ENCODE measurements around the gene SESN2. TPM values are rescaled to one million over a fixed set of nuclear protein-coding genes. Genes with fewer than 3 reads are reported as not detected.

SESN2 gene
- total and polyA plus RNA-seq, 10 of the 15 experiments (the other 5 are each of a cell fraction or from before 2014, with no cell fraction given): 1.5 to 40.9 (median 17.8) TPM

DNA sequence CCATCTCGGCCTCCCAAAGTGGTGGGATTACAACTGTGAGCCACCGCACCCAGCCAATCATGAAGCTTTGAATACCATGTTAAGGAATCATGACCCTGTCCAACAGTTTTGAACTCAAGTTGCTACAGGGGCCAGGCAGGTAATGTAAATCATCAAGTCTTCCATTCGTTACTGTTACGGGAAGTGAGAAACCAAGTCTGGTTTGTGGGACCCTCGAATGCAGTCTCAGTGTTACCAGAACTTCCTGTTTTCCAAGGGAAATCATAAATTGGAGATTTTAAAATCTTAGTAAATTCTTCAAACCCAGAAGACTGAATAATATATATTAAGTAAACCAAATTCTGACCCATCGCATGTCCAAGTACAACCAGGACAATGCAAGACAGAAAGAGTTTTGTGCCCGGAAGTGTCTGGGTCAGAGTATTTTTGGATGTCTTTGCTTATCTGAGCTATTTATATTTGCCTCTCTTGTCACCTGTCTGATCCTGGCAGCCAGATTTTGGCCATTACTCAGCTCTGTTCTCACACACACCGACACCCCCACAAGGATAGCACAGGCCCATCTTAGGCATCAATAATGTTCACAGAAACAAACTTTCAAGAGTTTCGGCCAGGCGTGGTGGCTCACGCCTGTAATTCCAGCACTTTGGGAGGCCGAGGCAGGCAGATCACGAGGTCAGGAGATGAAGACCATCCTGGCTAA, 14.6 kb upstream of the SESN2 start:
- POLR2A ChIA-PET: interaction anchor here (0.6 to 7.6 kb wide), 8 partner anchors 9 to 191 kb away, joined by 3 to 125 read pairs (median 4); partner anchors contain the start of genes ATP5IF1 and MED18
- Histone ChIP-seq H3K9me3 (replicated peaks; ENCODE audit: control insufficient read depth, insufficient read depth, low read length) (no peaks in the 10 kb centered on the region), H3K4me2 (ENCODE audit: control insufficient read depth, insufficient read depth) (peak overlapping the region; percentile 58), H3K27me3 (replicated peaks in 1 of 2; ENCODE audit: control insufficient read depth in 2 of 2, insufficient read depth in 2 of 2, low read length in 1 of 2) (no peaks in the 10 kb centered on the region), H4K20me1 (ENCODE audit: control insufficient read depth, insufficient read depth) (no peaks in the 10 kb centered on the region), H3K9ac (ENCODE audit: control insufficient read depth, insufficient read depth, low read length) (peak overlapping the region; percentile 88), H3K36me3 (ENCODE audit: control insufficient read depth in 2 of 2, insufficient read depth in 2 of 2, low read length in 1 of 2) (no peaks in the 10 kb centered on the region; a peak in 1 of 4 replicates), H3K79me2 (ENCODE audit: control insufficient read depth, insufficient read depth, low read length) (peaks cover 10% of the 10 kb centered on the region), H2AFZ (ENCODE audit: control insufficient read depth, low read depth, low read length) (no peak overlapping the region; the same call in 1 of the 2 replicates), H3K4me1 (ENCODE audit: control insufficient read depth, insufficient read depth, low read length) (peaks cover 55% of the 10 kb centered on the region), H3K4me3 (peak overlapping the region; percentile 46; the same call in 1 of the 2 replicates), H3K27ac (ENCODE audit: control insufficient read depth, insufficient read depth) (peak overlapping the region; percentile 85)
- RAD21 ChIA-PET (ENCODE audit: unreplicated experiment): interaction anchor here (0.6 to 4.9 kb wide), 11 partner anchors 9 to 378 kb away, joined by 3 to 54 read pairs (median 4); partner anchors contain the start of genes ATP5IF1 and PTAFR
- in situ Hi-C loops (cut with MboI): loop anchor here (5.0 kb wide), 1 partner anchor 358 kb away; no protein-coding TSS in a partner anchor
- SMC1A ChIA-PET (ENCODE audit: uncharacterized antibody, unreplicated experiment): interaction anchor here (0.5 to 9.7 kb wide), 9 partner anchors 10 to 802 kb away, joined by 3 to 84 read pairs (median 3); partner anchors contain the start of genes ATP5IF1, DNAJC8 and PTAFR
- 9% methylated on average over 13 of the region's 13 CpGs for WGBS (ENCODE audit: insufficient coverage, insufficient replicate concordance, low lambda C conversion rate, missing lambda C conversion rate)
- CTCF ChIA-PET: interaction anchor here (0.5 to 3.2 kb wide), 7 partner anchors 9 to 621 kb away, joined by 3 to 27 read pairs (median 3); partner anchors contain the start of genes ATP5IF1, MED18 and YTHDF2
- intact Hi-C loops (cut with micrococcal nuclease; ENCODE audit: unreplicated experiment): loop anchor here (2.0 to 10.0 kb wide), 5 partner anchors 53 to 470 kb away; partner anchors contain the start of genes STX12 and THEMIS2
- no TSS peak for BruUV-seq (replicated peaks)
- ATAC-seq (peak; percentile 27), FAIRE-seq (no peak), DNase-seq (ENCODE audit: low read depth, low spot score) (peak; percentile 75)
- TF ChIP-seq PAX8 (IDR thresholded peaks at IDR 0.05) (0 out of 2 replicates have a peak, but pooled peaks have one; percentile 40), CHD1 (IDR thresholded peaks at IDR 0.05; ENCODE audit: low read depth, low read length) (no peak), BACH1 (IDR thresholded peaks at IDR 0.05; ENCODE audit: borderline replicate concordance) (no peak), NRF1 (conservative IDR thresholded peaks at IDR 0.05; ENCODE audit: low read depth, low read length) (no peak), CHD4 (IDR thresholded peaks at IDR 0.05) (no peak), TAF1 (IDR thresholded peaks at IDR 0.05; ENCODE audit: borderline replicate concordance, low read depth, low read length) (peak; percentile 40; the same call in 1 of the 2 replicates), MYB (IDR thresholded peaks at IDR 0.05; ENCODE audit: borderline replicate concordance, low read depth, low read length) (no peak), BHLHE40 (IDR thresholded peaks at IDR 0.05; ENCODE audit: borderline replicate concordance in 1 of 2, low read depth in 2 of 2, low read length in 1 of 2) (peak in 1 of 2 experiments; percentile 36; a peak in 1 of 4 replicates), SIN3A (IDR thresholded peaks at IDR 0.05; ENCODE audit: low read depth, low read length) (no peak), ESRRA (IDR thresholded peaks at IDR 0.05; ENCODE audit: low read length) (no peak), TCF3 (IDR thresholded peaks at IDR 0.05; ENCODE audit: borderline replicate concordance, insufficient read depth, low read depth, low read length) (0 out of 2 replicates have a peak, but pooled peaks have one; percentile 42), SRF (IDR thresholded peaks at IDR 0.05; ENCODE audit: low read depth in 2 of 2, low read length in 2 of 2) (peak in 1 of 2 experiments; percentile 69; a peak in 1 of 4 replicates), NR2C1 (IDR thresholded peaks at IDR 0.05) (no peak)
- TF ChIP-seq, protein P1, sequence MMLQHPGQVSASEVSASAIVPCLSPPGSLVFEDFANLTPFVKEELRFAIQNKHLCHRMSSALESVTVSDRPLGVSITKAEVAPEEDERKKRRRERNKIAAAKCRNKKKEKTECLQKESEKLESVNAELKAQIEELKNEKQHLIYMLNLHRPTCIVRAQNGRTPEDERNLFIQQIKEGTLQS (IDR thresholded peaks at IDR 0.05; ENCODE audit: borderline replicate concordance, extremely low read depth, low read depth, low read length): no peak
- TF ChIP-seq, protein P2, sequence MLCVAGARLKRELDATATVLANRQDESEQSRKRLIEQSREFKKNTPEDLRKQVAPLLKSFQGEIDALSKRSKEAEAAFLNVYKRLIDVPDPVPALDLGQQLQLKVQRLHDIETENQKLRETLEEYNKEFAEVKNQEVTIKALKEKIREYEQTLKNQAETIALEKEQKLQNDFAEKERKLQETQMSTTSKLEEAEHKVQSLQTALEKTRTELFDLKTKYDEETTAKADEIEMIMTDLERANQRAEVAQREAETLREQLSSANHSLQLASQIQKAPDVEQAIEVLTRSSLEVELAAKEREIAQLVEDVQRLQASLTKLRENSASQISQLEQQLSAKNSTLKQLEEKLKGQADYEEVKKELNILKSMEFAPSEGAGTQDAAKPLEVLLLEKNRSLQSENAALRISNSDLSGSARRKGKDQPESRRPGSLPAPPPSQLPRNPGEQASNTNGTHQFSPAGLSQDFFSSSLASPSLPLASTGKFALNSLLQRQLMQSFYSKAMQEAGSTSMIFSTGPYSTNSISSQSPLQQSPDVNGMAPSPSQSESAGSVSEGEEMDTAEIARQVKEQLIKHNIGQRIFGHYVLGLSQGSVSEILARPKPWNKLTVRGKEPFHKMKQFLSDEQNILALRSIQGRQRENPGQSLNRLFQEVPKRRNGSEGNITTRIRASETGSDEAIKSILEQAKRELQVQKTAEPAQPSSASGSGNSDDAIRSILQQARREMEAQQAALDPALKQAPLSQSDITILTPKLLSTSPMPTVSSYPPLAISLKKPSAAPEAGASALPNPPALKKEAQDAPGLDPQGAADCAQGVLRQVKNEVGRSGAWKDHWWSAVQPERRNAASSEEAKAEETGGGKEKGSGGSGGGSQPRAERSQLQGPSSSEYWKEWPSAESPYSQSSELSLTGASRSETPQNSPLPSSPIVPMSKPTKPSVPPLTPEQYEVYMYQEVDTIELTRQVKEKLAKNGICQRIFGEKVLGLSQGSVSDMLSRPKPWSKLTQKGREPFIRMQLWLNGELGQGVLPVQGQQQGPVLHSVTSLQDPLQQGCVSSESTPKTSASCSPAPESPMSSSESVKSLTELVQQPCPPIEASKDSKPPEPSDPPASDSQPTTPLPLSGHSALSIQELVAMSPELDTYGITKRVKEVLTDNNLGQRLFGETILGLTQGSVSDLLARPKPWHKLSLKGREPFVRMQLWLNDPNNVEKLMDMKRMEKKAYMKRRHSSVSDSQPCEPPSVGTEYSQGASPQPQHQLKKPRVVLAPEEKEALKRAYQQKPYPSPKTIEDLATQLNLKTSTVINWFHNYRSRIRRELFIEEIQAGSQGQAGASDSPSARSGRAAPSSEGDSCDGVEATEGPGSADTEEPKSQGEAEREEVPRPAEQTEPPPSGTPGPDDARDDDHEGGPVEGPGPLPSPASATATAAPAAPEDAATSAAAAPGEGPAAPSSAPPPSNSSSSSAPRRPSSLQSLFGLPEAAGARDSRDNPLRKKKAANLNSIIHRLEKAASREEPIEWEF (IDR thresholded peaks at IDR 0.05; ENCODE audit: insufficient replicate concordance, low read depth, low read length): no peak

Data from GM12878 (cell line).